AG04449 (cell line): ENCODE results near the gene RASGRP4.

Experiments
- CTCF ChIA-PET: fragments of 350-600 bp; formaldehyde crosslinking; extraction: SDS; loops from one replicate; lab custom pipeline; 2021; ENCODE audit warnings: antibody characterized with exemption; lab: Yijun Ruan, JAX
- POLR2A ChIA-PET: fragments of 400-600, 350-600 bp; formaldehyde crosslinking; extraction: SDS; loops from one replicate; lab custom pipeline; 2020; ENCODE audit warnings: antibody characterized with exemption, inconsistent platforms; lab: Yijun Ruan, JAX
- DNase-seq: peaks from one replicate; pipeline ENCODE4 v3.0.0-alpha.2; 2010; ENCODE audit warnings: low read depth, low spot score
- H3K4me3 ChIP-seq: 2 replicates; pipeline ENCODE4 v1.5.1; 2011; ENCODE audit warnings: low read depth, mild to moderate bottlenecking, control low read depth, low read length
- CTCF ChIP-seq: IDR thresholded peaks from one replicate; pipeline ENCODE4 v1.5.1; 2011; ENCODE audit warnings: mild to moderate bottlenecking, moderate library complexity, low read length, control low read depth, inconsistent platforms; ENCODE audit not compliant: insufficient read depth; ENCODE audit errors: missing control alignments

RASGRP4 gene

DNA sequence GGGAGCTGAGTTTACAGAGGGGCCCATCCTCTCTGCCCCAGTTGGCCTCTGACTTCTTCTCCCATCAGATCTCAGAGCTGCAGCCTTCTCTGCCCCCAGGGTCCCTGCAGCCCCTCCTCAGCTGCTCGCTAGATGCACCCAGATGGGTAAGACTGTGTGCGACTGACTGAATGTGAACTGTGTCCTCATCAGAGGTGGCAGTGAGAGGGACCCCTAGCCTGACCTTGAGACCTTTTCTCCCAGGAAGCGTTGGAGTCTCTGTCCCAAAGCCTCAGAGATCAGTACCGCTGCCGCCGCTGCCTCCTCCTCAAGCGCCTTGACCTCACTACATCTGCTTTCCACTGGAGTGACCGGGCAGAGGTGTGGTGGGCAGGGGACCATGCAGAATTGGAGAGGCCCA is 20.7 kb downstream of the RASGRP4 start:
- ChIA-PET POLR2A (no interaction called here), CTCF (interaction anchor here (0.6 to 6.9 kb wide), 5 partner anchors 11 to 526 kb away, joined by 3 to 112 read pairs (median 50); partner anchors contain the start of genes MRPS12 and SARS2)
- H3K4me3 ChIP-seq, result no peak overlapping the region
- TF ChIP-seq CTCF, result no peak
- DNase-seq, result no peak

- no peak for DNase-seq
- H3K4me3 ChIP-seq, result no peak overlapping the region
- CTCF ChIA-PET, result interaction anchor here (0.6 to 6.9 kb wide), 8 partner anchors 11 to 527 kb away, joined by 3 to 112 read pairs (median 17); partner anchors contain the start of genes MRPS12 and SARS2
- POLR2A ChIA-PET, result no interaction called here
- no peak for TF ChIP-seq CTCF
Measured at GRCh38 chr19:38404858-38405257, 21.2 kb downstream of the RASGRP4 start.

GRCh38 chr19:38402967-38403674 is 22.9 kb downstream of the RASGRP4 start, which contains the start of gene FAM98C:
Gene FAM98C (plus strand): TSS chr19:38403093. CDS start chr19:38403154, 61 bp downstream.
- peak; percentile 46 for DNase-seq
- peak within 1 kb of the TSS; percentile 95 for H3K4me3 ChIP-seq
- ChIA-PET CTCF (interaction anchor here (0.6 to 6.9 kb wide), 50 partner anchors 9 to 730 kb away, joined by 3 to 112 read pairs (median 4); partner anchors contain the start of genes EIF3K, GGN, MAP4K1 and MRPS12), POLR2A (interaction anchor here (0.8 to 1.5 kb wide), 8 partner anchors 8 to 244 kb away, joined by 3 to 7 read pairs (median 4); partner anchors contain the start of genes ACTN4, EIF3K and PSMD8)
- peak; percentile 90 for TF ChIP-seq CTCF

DNA sequence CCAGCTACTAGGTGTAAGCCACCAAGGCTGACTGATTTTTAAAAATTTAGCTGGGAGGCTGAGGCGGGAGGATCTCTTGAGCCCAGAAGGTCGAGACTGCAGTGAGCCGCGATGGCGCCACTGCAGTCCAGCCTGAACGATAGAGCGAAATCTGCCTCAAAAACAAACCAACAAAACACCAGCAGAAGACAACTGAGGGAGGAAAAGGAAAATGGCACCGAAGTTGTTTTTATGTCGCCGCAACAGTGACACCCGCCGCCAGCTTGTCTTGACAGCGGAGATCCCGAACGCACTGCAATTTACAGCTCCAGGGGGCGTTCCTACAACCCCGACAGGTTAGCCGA is 23.4 kb downstream of the RASGRP4 start:
- ChIA-PET POLR2A (interaction anchor here (0.8 to 1.5 kb wide), 8 partner anchors 9 to 245 kb away, joined by 3 to 7 read pairs (median 4); partner anchors contain the start of genes ACTN4, EIF3K and PSMD8), CTCF (interaction anchor here (0.6 to 6.9 kb wide), 46 partner anchors 9 to 730 kb away, joined by 3 to 112 read pairs (median 4); partner anchors contain the start of genes EIF3K, GGN, MAP4K1 and MRPS12)
- no peak for DNase-seq
- H3K4me3 ChIP-seq, result peak overlapping the region; percentile 58
- TF ChIP-seq CTCF, result no peak

- CTCF ChIA-PET, result interaction anchor here (1.1 kb wide), 1 partner anchor 13 kb away, joined by 3 read pairs; the partner anchor contains the start of genes GGN and SPRED3
- POLR2A ChIA-PET, result no interaction called here
- DNase-seq, result no peak
- H3K4me3 ChIP-seq, result no peak overlapping the region
- TF ChIP-seq CTCF, result no peak
Measured at GRCh38 chr19:38401148-38401547, 24.9 kb downstream of the RASGRP4 start.

DNA sequence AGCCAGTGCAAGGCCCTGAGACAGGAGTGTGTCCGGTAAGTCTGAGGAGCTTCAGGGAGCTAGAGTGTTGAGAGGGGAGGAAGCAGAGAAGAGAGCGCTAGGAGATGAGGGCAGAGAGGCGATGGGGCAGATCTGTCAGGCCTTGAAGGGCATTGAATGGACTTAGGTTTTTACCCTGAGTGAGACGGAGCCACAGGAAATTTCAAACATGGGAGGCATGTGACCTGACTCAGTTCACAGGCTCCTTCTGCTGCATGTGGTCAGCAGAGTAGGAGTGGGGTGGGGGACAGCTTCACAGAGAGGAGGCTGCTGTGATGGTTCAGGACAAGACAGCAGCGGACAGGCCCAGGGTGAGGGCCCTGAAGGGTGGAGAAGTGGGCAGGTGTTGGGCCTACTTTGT is 25.7 kb downstream of the RASGRP4 start:
- H3K4me3 ChIP-seq, result no peak overlapping the region
- CTCF ChIA-PET, result interaction anchor here (0.9 to 1.7 kb wide), 5 partner anchors 11 to 166 kb away, joined by 3 to 4 read pairs (median 3); partner anchors contain the start of genes GGN and SPRED3
- TF ChIP-seq CTCF, result no peak
- DNase-seq, result no peak
- POLR2A ChIA-PET, result no interaction called here
